K562 (cell line): ENCODE results near the gene SLIT1.

ENCODE experiments used
- FOXM1 ChIP-seq, 2 experiments: fragments of 450-650 bp in 1 of 2; sonication (generic) in 1 of 2; formaldehyde crosslinking in 1 of 2; IDR thresholded peaks; 2 replicates each; pipeline versions ENCODE4 v1.6.1 to v1.9.0; 2017 to 2022; ENCODE audit warnings: low read depth in 2 of 2, mild to moderate bottlenecking in 2 of 2, missing genetic modification reagents in 1 of 2, moderate library complexity in 1 of 2
- GABPB1 ChIP-seq: sonication (generic); formaldehyde crosslinking; IDR thresholded peaks from 2 replicates; pipeline ENCODE4 v1.8.0; 2022; ENCODE audit warnings: mild to moderate bottlenecking, missing genetic modification reagents
- POLR2G ChIP-seq: fragments of 200-400 bp; formaldehyde crosslinking; IDR thresholded peaks from 2 replicates; pipeline ENCODE4 v1.6.1; 2017; ENCODE audit warnings: low read depth, mild to moderate bottlenecking, antibody characterized with exemption, low read length, moderate library complexity

- TF ChIP-seq GABPB1 (CRISPR knock-in tag) (no peak), POLR2G (no peak), FOXM1 (IDR thresholded peaks at IDR 0.05; ENCODE audit: low read depth) (no peak), FOXM1 (CRISPR knock-in tag; IDR thresholded peaks at IDR 0.05; ENCODE audit: low read depth) (no peak)
Observed at GRCh38 chr10:97222326-97222961, 36.7 kb upstream of the SLIT1 start.
